COLO829 (cell line): ENCODE results near the gene MMP23B.
"Not testable (repeated sequence)": the region's sequence is repeated elsewhere in the genome, so short reads cannot be mapped to it uniquely, and the experiment has no call there.

Experiments used
- DNase-seq: peaks from one replicate; pipeline ENCODE4 v3.0.0; 2012; ENCODE audit warnings: low spot score

The MMP23B gene

GRCh38 chr1:1630965-1631781 lies 800 bp upstream of the MMP23B start:
- DNase-seq: no peak

- not testable (repeated sequence) for DNase-seq
Measured at GRCh38 chr1:1633409-1633808, 1.4 kb downstream of the MMP23B start.

GRCh38 chr1:1634613-1635012 lies 2.6 kb downstream of the MMP23B start:
- not testable (repeated sequence) for DNase-seq

DNA sequence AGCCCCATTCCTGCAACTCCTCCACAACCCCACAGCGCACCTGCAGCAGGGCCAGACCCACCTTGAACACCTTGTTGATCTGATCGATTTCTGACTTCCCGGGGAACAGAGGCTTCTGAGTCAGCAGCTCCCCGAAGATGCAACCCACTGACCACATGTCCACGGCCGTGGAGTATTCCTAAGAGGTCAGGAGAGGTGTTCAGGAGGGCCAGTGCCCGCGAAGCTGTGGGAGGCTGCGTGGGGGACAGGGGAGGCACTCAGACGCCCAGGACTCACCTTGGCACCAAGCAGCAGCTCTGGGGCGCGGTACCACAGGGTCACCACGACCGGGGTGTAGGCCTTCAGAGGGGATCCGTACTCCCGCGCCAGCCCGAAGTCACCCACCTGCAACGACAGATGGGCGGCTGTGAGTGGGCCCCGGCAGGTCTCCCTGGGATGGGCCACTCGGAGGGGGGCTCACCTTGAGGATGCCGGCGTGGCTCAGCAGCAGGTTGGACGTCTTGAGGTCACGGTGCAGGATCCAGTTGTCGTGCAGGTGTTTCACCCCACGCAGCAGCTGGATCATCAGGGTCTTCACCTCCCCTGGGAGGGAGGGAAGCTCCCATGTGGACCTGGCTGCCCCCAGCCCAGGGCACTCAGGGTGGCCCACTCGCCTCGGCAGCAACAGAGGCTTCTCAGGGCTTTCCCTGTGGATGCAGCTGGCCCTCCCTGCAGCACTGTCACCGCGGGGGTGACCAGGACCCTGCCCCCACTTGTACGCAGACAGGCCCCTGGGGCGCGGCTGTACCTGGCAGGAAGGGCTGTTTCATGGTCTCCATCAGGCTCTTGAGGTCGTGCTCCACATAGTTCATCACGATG lies 4.9 kb downstream of the MMP23B start:
- not testable (repeated sequence) for DNase-seq

DNA sequence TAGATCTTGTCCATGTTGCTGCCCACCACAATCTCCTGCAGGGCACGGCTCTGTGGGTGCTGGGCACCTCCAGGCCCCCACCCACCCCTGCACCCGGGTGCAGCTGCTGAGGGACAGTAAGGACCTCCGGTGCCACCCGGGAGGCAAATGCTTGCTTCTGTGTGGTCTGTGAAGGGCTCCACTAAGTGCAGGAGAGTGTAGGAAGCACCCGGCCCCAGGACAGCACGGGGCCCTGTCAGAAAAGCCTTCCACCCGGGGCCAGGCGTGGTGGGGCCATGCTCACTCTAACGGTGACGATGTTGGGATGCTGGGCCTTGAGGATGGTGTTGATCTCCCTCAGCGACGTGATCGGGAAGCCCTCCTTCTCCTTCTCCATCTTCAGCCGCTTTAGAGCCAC lies 5.5 kb downstream of the MMP23B start:
- not testable (repeated sequence) for DNase-seq

GRCh38 chr1:1638528-1638927 lies 6.6 kb downstream of the MMP23B start:
- not testable (repeated sequence) for DNase-seq

DNA sequence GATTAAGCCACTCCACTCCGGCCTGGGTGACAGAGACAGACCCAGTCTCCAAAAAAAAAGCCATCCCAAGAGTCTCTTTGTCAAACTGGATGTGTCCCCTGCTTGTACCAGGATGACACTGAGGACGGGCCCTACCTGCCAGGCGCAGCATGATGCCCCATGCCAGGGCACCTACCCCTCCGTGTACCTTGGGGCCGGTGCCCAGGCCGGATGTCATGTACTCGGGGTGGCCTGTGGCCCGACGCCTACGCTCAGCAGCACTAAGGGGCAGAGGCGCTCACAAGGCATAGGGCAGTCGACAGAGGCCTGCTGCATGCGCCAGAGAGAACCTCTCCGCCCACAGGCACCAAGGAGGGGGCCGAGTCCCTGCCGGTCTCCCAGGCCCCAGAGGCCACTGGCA lies 7.4 kb downstream of the MMP23B start:
- DNase-seq: not testable (repeated sequence)

DNA sequence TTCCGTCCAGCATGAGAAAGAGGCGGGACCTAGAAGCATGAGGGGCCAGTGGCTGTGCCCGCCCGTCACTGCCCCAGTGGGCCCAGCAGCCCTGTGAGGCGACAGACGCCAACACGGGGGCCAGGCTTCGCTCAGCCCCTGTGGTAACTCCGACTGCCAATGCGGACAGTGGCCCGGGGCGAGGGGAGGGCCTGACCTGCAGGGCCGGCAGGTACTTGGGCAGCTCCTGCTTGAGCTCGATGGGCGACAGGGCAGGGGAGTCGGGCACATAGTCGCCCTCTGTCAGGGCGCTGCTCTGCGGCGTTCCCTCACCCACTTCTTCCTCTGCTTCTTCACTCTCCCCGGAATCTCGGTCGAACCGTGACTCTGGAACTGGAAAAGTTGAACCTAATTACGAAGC lies 8.1 kb downstream of the MMP23B start:
- DNase-seq: not testable (repeated sequence)

GRCh38 chr1:1640711-1641461 lies 8.9 kb downstream of the MMP23B start:
- DNase-seq: not testable (repeated sequence)

DNA sequence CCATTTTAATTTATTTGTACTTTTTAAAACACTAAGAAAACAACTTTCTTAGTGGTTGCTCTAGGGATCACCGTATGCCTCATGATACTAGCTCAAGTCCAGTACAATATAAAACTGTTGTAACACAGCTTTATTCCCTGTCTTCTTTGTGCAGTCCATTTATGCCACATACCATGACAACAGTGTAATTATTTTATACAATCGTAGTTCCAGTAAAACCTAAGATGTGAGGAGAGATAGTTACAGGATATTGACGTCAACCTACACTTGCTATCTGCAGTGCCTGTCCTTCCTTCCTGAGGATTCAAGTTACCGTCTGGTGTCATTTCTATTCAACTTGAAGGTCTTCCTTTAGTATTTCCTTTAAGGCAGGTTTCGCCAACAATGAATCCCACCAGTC lies 14.4 kb downstream of the MMP23B start:
- DNase-seq: not testable (repeated sequence)

- DNase-seq: not testable (repeated sequence)
Measured at GRCh38 chr1:1647567-1648241, 15.7 kb downstream of the MMP23B start.

DNA sequence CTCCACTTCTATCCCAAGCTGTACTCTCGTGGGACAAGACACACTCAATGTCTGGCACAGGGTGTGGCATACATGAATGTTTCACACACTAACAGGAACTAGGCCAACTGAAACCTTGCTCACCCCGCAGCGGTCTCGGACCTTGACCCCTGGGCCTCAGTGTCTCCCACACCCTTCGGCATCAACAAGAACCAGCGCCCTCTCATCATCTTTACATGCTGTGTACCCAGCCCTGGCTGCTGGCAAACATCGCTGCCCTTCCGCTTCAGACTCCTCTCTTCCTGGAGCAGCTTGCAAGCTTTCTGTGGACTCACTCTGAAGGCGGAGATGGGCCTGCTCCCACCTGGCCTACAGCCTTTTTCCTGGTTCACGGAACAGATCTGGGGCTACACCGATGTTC lies 16.3 kb downstream of the MMP23B start:
- DNase-seq: not testable (repeated sequence)

DNA sequence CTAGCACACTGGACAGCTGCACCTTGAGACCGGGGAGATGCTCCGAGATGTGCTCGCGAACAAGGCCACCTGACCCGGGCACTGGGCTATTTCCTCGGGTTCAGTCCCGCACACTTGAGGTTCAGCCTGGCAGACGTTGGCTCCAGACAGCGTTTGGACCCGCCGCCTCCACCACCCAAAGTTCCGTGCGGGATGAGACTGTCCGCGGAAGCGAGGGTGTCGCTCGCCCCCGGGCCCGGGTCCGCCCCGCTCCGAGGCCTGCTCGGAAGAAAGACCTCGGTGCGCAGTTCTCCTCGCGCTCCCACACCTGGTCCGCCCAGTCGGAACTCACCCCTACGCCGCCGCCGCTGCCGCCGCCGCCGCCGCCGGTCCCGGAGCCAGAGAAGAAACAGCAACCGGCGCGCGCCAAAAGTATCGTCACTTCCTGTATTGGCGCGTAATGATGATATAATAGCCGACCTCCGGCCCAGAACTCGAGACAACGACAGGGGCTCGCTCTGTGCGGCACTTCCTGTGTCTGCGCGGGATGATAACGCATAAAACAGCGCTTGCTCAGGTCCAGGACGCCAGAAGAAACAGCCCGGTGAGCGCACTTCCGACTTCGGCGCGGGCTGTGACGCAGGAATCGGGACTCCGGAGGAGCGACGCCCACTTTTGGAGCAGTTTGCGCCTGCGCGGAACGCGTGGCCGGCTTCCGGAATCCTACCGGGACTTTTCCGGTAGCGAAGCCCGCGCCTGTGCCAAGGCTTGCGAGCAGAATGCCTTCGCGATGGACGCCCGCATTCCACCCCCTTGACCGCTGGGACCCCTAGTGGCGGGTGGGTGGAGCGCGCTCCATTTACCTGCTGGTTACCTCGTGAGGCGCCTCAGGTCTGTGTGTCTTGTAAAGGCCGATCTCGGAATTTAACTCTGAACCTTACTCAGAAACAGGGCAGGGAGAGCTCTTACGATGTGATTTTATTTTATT lies 26.9 kb downstream of the MMP23B start, which contains the start of gene CDK11B:
CDK11B (minus strand) TSS at position 422 of the 967 bp plus-strand sequence. CDS start 1,519 bp downstream, outside the sequence.
- DNase-seq: peak; percentile 94

- not testable (repeated sequence) for DNase-seq
Measured at GRCh38 chr1:1662392-1662791, 30.4 kb downstream of the MMP23B start.

DNA sequence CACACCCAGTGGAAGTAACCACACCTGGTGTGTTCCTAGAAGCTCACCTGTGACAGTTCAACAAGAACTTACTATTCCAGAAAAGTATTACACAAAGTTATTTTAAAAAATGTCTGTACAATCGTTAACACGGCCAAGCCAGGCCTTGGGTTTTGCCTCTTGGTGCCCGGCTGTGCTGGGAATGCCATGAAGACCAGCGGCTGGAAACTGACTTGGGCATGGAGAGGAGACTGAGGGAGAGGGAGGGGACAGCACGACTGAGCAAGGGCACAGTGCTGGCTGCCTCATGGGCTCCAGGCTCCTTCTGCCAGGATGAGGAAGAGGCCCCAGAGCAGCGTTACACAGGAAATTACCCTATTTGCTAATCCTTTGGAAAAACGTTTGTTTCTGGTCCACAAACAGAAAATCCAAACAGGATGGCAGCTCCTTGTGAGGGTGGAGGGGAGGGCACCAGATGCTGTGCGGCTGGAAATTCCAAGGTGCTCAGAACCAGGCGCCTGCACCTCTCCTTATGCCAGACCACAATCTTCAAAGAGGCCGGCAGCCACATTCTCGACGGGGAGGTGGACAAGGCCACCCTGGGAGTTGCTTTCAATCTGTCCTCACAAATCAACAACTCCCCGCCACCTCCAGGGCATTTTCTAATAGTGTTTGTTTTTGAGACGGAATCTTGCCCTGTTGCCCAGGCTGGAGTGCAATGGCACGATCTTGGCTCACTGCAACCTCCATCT lies 31.0 kb downstream of the MMP23B start:
- DNase-seq: not testable (repeated sequence)

- DNase-seq: not testable (repeated sequence)
Measured at GRCh38 chr1:1664318-1664717, 32.3 kb downstream of the MMP23B start.

DNA sequence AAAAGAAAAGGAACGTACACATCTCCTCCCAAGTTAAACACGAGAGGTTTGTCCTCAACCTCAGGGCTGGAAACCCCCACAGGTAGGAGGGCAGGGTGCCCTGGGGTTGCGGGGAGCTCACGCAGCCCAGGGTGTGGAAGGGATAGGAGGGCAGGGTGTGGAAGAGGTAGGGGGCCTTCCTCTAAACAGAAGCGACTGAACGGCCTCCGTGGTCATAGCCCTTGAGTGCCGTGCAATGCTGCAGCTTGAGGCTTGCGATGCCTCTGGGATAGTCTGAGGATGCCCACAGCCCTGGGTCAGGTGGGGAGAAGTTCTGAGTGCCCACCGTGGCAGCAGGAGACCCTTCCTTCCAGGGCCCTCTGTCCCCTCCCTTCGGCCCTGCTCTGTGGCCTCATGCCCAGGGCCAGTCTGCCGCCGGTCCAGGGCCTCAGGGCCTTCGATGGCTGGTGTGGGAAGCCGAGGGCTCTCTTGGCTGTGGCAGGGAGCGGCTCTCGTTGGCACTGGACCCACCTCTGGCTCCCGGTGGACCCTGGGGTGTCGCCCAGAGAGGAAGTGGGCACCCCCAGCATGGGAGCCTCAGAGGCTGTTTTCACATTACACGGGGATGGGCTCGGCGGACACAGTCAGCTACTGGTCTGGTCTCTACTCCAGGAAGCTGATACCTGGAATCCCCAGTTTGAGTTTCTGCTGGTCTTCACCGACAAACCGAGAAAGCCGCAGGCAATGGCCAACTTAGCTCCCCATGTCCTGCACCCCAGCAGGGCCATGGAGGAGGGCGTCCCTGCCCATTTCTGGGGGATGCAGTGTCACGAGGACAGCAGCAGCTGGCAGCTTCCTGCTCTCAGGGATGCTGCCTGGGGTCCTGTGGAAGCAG lies 33.2 kb downstream of the MMP23B start:
- no peak for DNase-seq

GRCh38 chr1:1665815-1666251 lies 33.9 kb downstream of the MMP23B start:
- DNase-seq: no peak
